K562 (cell line): ENCODE results near the gene UBXN11. TPM values are rescaled to one million over a fixed set of nuclear protein-coding genes. Genes with fewer than 3 reads are reported as not detected.

Experiments
- ATAC-seq: fragments of 200-7000 bp; cut with Tn5 transposase; 3 replicates; pipeline ENCODE4 v1.9.1; 2020; ENCODE audit warnings: moderate library complexity
- BruUV-seq: library from RNA; stranded (reverse); fragments of 400-500 nt; replicated peaks from 2 replicates; lab custom pipeline; 2021; lab: Mats Ljungman, UMichigan
- CTCF ChIA-PET: fragments of 300-600 bp; formaldehyde crosslinking; extraction: SDS; loops from one replicate; lab custom pipeline; 2021; ENCODE audit warnings: low intra/inter-chr PET ratio; lab: Yijun Ruan, JAX
- POLR2A ChIA-PET: fragments of 300-600, 350-650 bp; sonication (Branson Sonifier 250); formaldehyde crosslinking; extraction: SDS; loops from one replicate; lab custom pipeline; 2021; ENCODE audit warnings: antibody characterized with exemption, inconsistent platforms; lab: Yijun Ruan, JAX
- DNase-seq, 4 experiments: peaks; one replicate each; pipeline versions ENCODE4 v3.0.0 to v3.0.0-alpha.2; 2011 to 2018; ENCODE audit warnings: low spot score in 3 of 4, mixed read lengths in 3 of 4; ENCODE audit errors: extremely low read depth in 1 of 4
- FAIRE-seq: peaks from 2 replicates; lab custom pipeline; 2011; peaks lifted over from hg19 to GRCh38; lab: Jason Lieb, UNC
- H2AFZ ChIP-seq: 2 replicates; pipeline ENCODE4 v1.6.0; 2011; ENCODE audit warnings: low read depth, low read length, control low read depth, inconsistent platforms
- H3K27ac ChIP-seq: fragments of 200-600 bp; 3 replicates; pipeline ENCODE4 v1.8.0; 2011; ENCODE audit warnings: low read depth, mild to moderate bottlenecking, control low read depth, inconsistent platforms, low read length, moderate library complexity, mixed read lengths; ENCODE audit errors: extremely low read depth
- H3K27me3 ChIP-seq, 2 experiments: fragments of 300-600 bp in 1 of 2; 2 replicates in 1 of 2; 3 replicates in 1 of 2; pipeline versions ENCODE4 v1.6.0 to v1.8.0; 2011; ENCODE audit warnings: inconsistent platforms in 2 of 2, low read length in 2 of 2, mild to moderate bottlenecking in 1 of 2, mixed read lengths in 1 of 2, moderate library complexity in 1 of 2; ENCODE audit not compliant: control insufficient read depth in 2 of 2, insufficient read depth in 2 of 2
- H3K36me3 ChIP-seq: fragments of 300-600 bp; 3 replicates; pipeline ENCODE4 v1.8.0; 2011; ENCODE audit warnings: mild to moderate bottlenecking, low read length, inconsistent platforms; ENCODE audit not compliant: control insufficient read depth, insufficient read depth
- H3K4me1 ChIP-seq, 2 experiments: fragments of 200-600 bp in 1 of 2; replicated peaks in 1 of 2; 2 replicates in 1 of 2; 3 replicates in 1 of 2; pipeline versions ENCODE4 v1.5.1 to v1.8.0; 2011; ENCODE audit warnings: inconsistent platforms in 2 of 2, low read length in 2 of 2, mild to moderate bottlenecking in 1 of 2, mixed read lengths in 1 of 2, moderate library complexity in 1 of 2; ENCODE audit not compliant: control insufficient read depth in 2 of 2, insufficient read depth in 2 of 2
- H3K4me2 ChIP-seq: 2 replicates; pipeline ENCODE4 v1.6.1; 2011; ENCODE audit warnings: low read length, control low read depth, inconsistent platforms, mixed read lengths; ENCODE audit not compliant: insufficient read depth
- H3K4me3 ChIP-seq: fragments of 200-600 bp; sonication (generic), shearing (Covaris generic); 2 replicates; pipeline ENCODE4 v1.5.1; 2016; ENCODE audit warnings: control low read depth, inconsistent platforms
- H3K79me2 ChIP-seq: fragments of 200-600 bp; 3 replicates; pipeline ENCODE4 v1.8.0; 2011; ENCODE audit warnings: low read length, inconsistent platforms; ENCODE audit not compliant: control insufficient read depth, insufficient read depth
- H3K9ac ChIP-seq, 2 experiments: 2 replicates each; pipeline versions ENCODE4 v1.6.0 to v1.6.1; 2011; ENCODE audit warnings: low read depth in 2 of 2, low read length in 2 of 2, control low read depth in 1 of 2, inconsistent platforms in 1 of 2, mild to moderate bottlenecking in 1 of 2, mixed read lengths in 1 of 2; ENCODE audit not compliant: insufficient read depth in 1 of 2
- H3K9me1 ChIP-seq: one replicate; pipeline ENCODE4 v1.6.0; 2011; ENCODE audit warnings: inconsistent platforms, mild to moderate bottlenecking, low read length, moderate library complexity; ENCODE audit not compliant: control insufficient read depth, insufficient read depth
- H3K9me3 ChIP-seq: replicated peaks from 2 replicates; pipeline ENCODE4 v1.5.1; 2011; ENCODE audit warnings: low read depth, low read length, inconsistent platforms; ENCODE audit not compliant: control insufficient read depth, insufficient read depth
- H4K20me1 ChIP-seq: replicated peaks from 2 replicates; pipeline ENCODE4 v1.6.1; 2011; ENCODE audit warnings: low read length, inconsistent platforms, mixed read lengths; ENCODE audit not compliant: control insufficient read depth, insufficient read depth
- ADNP ChIP-seq: fragments of 200-800 bp; sonication (Bioruptor generic); IDR thresholded peaks from 2 replicates; pipeline ENCODE4 v1.6.1; 2016; ENCODE audit warnings: missing genetic modification characterization, missing compliant biosample characterization
- BCOR ChIP-seq: fragments of 450-650 bp; IDR thresholded peaks from 2 replicates; pipeline ENCODE4 v1.6.1; 2016
- CBX1 ChIP-seq: sonication (generic); IDR thresholded peaks from 2 replicates; pipeline ENCODE4 v1.6.1; 2016; ENCODE audit warnings: antibody characterized with exemption, low read depth, mild to moderate bottlenecking
- CEBPB ChIP-seq: fragments of 450-650 bp; IDR thresholded peaks from 2 replicates; pipeline ENCODE4 v1.6.1; 2016; ENCODE audit warnings: missing genetic modification characterization, missing compliant biosample characterization
- ESRRA ChIP-seq: fragments of 450-650 bp; IDR thresholded peaks from 2 replicates; pipeline ENCODE4 v1.6.1; 2014; ENCODE audit warnings: low read depth, mild to moderate bottlenecking, moderate library complexity, borderline replicate concordance
- HDAC2 ChIP-seq: fragments of 450-650 bp; IDR thresholded peaks from 2 replicates; pipeline ENCODE4 v1.6.1; 2016; ENCODE audit warnings: mild to moderate bottlenecking
- KDM1A ChIP-seq, 2 experiments: fragments of 450-650 bp; IDR thresholded peaks; 2 replicates each; pipeline ENCODE4 v1.6.1; 2016; ENCODE audit warnings: mild to moderate bottlenecking in 2 of 2
- KLF10 ChIP-seq: fragments of 250-450 bp; sonication (Bioruptor Pico); IDR thresholded peaks from 2 replicates; pipeline ENCODE4 v1.6.1; 2021; ENCODE audit warnings: matching md5 sums
- PTBP1 ChIP-seq: fragments of 200-400 bp; formaldehyde crosslinking; IDR thresholded peaks from 2 replicates; pipeline ENCODE4 v1.6.1; 2017; ENCODE audit warnings: low read depth, low read length
- RBM25 ChIP-seq: fragments of 200-400 bp; formaldehyde crosslinking; IDR thresholded peaks from 2 replicates; pipeline ENCODE4 v1.6.1; 2018; ENCODE audit warnings: low read length, low read depth, moderate library complexity; ENCODE audit not compliant: severe bottlenecking
- RCOR1 ChIP-seq, 2 experiments: IDR thresholded peaks; 2 replicates each; pipeline ENCODE4 v1.6.1; 2012; ENCODE audit warnings: low read depth in 2 of 2, low read length in 2 of 2, borderline replicate concordance in 1 of 2, improper control_type of control experiment in 1 of 2
- SMARCA4 ChIP-seq: fragments of 450-650 bp; IDR thresholded peaks from 2 replicates; pipeline ENCODE4 v1.6.1; 2016
- SMARCA5 ChIP-seq: fragments of 450-650 bp; IDR thresholded peaks from 2 replicates; pipeline ENCODE4 v1.6.1; 2016
- ZFX ChIP-seq: sonication (generic); formaldehyde crosslinking; IDR thresholded peaks from 2 replicates; pipeline ENCODE4 v1.8.0; 2022; ENCODE audit warnings: mild to moderate bottlenecking, missing genetic modification reagents, moderate library complexity
- ZNF174 ChIP-seq: fragments of 250-450 bp; sonication (Bioruptor Pico); IDR thresholded peaks from 2 replicates; pipeline ENCODE4 v1.4.0; 2020; ENCODE audit warnings: mild to moderate bottlenecking
- ZNF175 ChIP-seq: fragments of 200-800 bp; sonication (Bioruptor generic); IDR thresholded peaks from 2 replicates; pipeline ENCODE4 v1.6.1; 2016; ENCODE audit warnings: low read depth, mild to moderate bottlenecking, missing genetic modification characterization, missing compliant biosample characterization
- ZNF184 ChIP-seq: sonication (generic); formaldehyde crosslinking; IDR thresholded peaks from 2 replicates; pipeline ENCODE4 v1.5.0; 2020; ENCODE audit warnings: missing genetic modification reagents
- ZNF212 ChIP-seq: fragments of 450-650 bp; formaldehyde crosslinking; IDR thresholded peaks from 2 replicates; pipeline ENCODE4 v1.4.0; 2020; ENCODE audit warnings: mild to moderate bottlenecking
- WGBS: fragments of 100-300 bp; shearing (Covaris generic); methylation state at CpG from one replicate; pipeline ENCODE4 v1.1.6; 2016; ENCODE audit warnings: low coverage, mixed read lengths; ENCODE audit not compliant: insufficient coverage; ENCODE audit errors: missing lambda C conversion rate; 5-methylcytosine and 5-hydroxymethylcytosine counted together
- in situ Hi-C: fragments of 300-500 bp; cut with MboI; formaldehyde crosslinking; loops from 4 replicates; pipeline ENCODE4 v1.15.0; 2018; ENCODE audit warnings: inconsistent platforms, mixed read lengths
- intact Hi-C: fragments of 100-400 bp; cut with micrococcal nuclease; formaldehyde crosslinking; loops from 2 replicates; pipeline ENCODE4 v1.14.2; 2022
- polyA plus RNA-seq, 8 experiments: library from polyadenylated mRNA; depleted of rRNA in 4 of 8; stranded (reverse) in 5 of 8; unstranded in 3 of 8; fragments of >200 nt; fragmentation: Nextera tagmentation in 2 of 8; fragmentation: Illumina TruSeq in 1 of 8; extraction: Ambion mirVana in 2 of 8; extraction: Trizol in 1 of 8; gene quantifications; 2 replicates each; pipeline versions ENCODE4 v1.2.1 to v1.2.3, GENCODE V29; 2011 to 2014; ENCODE audit warnings: inconsistent platforms in 1 of 8, missing spikeins in 1 of 8
- total RNA-seq, 7 experiments: library from RNA; depleted of rRNA in 6 of 7; stranded (reverse); fragments of >200 nt in 6 of 7; fragmentation: Illumina TruSeq in 2 of 7; extraction: Trizol in 2 of 7; gene quantifications; 2 replicates each; pipeline versions ENCODE4 v1.2.1 to v1.2.3, GENCODE V29; 2011 to 2021; ENCODE audit warnings: low replicate concordance in 1 of 7

UBXN11 gene
- total and polyA plus RNA-seq, 9 of the 15 experiments (the other 6 are each of a cell fraction or from before 2014, with no cell fraction given): 0.48 to 34.3 (median 11.3) TPM

- DNase-seq: no peak
- Histone ChIP-seq H3K27ac (no peak overlapping the region), H3K36me3 (no peaks in the 10 kb centered on the region), H2AFZ (peak overlapping the region; percentile 51), H3K79me2 (no peaks in the 10 kb centered on the region), H3K9me1 (no peaks in the 10 kb centered on the region), H3K4me3 (no peak overlapping the region), H3K9me3 (no peaks in the 10 kb centered on the region), H3K4me2 (no peak overlapping the region), H4K20me1 (no peaks in the 10 kb centered on the region), H3K4me1 (peaks cover 17 to 48% of the 10 kb centered on the region in 2 experiments; a peak in 4 of 5 replicates), H3K9ac (no peak overlapping the region), H3K27me3 (no peaks in the 10 kb centered on the region; a peak in 1 of 5 replicates)
- CTCF ChIA-PET: no interaction called here
- in situ Hi-C loops: no loop called here
- TF ChIP-seq KDM1A (IDR thresholded peaks at IDR 0.05): peak; percentile 74 to 87
- TF ChIP-seq ZNF174 (CRISPR knock-in tag): no peak
- no peak for TF ChIP-seq ZNF184 (CRISPR knock-in tag)
- TF ChIP-seq ZFX (CRISPR knock-in tag): 0 out of 2 replicates have a peak, but pooled peaks have one; percentile 9
- TF ChIP-seq CBX1: peak; percentile 34; the same call in 1 of the 2 replicates
- peak; percentile 59; the same call in 1 of the 2 replicates for TF ChIP-seq ESRRA
- no peak for TF ChIP-seq ZNF175 (CRISPR knock-in tag)
- TF ChIP-seq PTBP1: peak; percentile 81; the same call in 1 of the 2 replicates
- peak in 1 of 2 experiments; percentile 76; a peak in 2 of 4 replicates for TF ChIP-seq RCOR1 (IDR thresholded peaks at IDR 0.05; ENCODE audit: borderline replicate concordance in 1 of 2, low read depth in 2 of 2, low read length in 2 of 2)
- peak; percentile 85 for TF ChIP-seq ADNP
- TF ChIP-seq RBM25: peak; percentile 96
- peak; percentile 84; the same call in 1 of the 2 replicates for TF ChIP-seq SMARCA5
- TF ChIP-seq BCOR: peak; percentile 96
- no peak for TF ChIP-seq KLF10
- TF ChIP-seq ZNF212: no peak
- 0 out of 2 replicates have a peak, but pooled peaks have one; percentile 54 for TF ChIP-seq HDAC2
- TF ChIP-seq SMARCA4: no peak
- no peak for TF ChIP-seq CEBPB
- no peak for FAIRE-seq
- 52% methylated on average over 5 of the region's 5 CpGs for WGBS
- POLR2A ChIA-PET: interaction anchor here (2.2 kb wide), 1 partner anchor 22 kb away, joined by 8 read pairs; no protein-coding TSS in a partner anchor
- no peak for ATAC-seq
- intact Hi-C loops: no loop called here
- no TSS peak for BruUV-seq
These were observed 49.7 kb upstream of the UBXN11 start for GRCh38 chr1:26356106-26356505.
